K562 (cell line): Measurements from ENCODE around the gene EGFL7. TPM values are rescaled to one million over a fixed set of nuclear protein-coding genes. Genes with fewer than 3 reads are reported as not detected.

Experiments
- CHD7 ChIP-seq: fragments of 200-600 bp; sonication (generic); IDR thresholded peaks from one replicate; pipeline ENCODE4 v1.6.1; 2012; ENCODE audit warnings: mild to moderate bottlenecking, low read depth, low read length, inconsistent platforms
- SIN3A ChIP-seq, 2 experiments: fragments of 150-350 bp in 1 of 2; IDR thresholded peaks; 2 replicates each; pipeline ENCODE4 v1.6.1; 2011 to 2016; ENCODE audit warnings: borderline replicate concordance in 2 of 2, low read depth in 2 of 2, low read length in 2 of 2, mild to moderate bottlenecking in 2 of 2, moderate library complexity in 2 of 2; ENCODE audit not compliant: control insufficient read depth in 1 of 2
- TBL1XR1 ChIP-seq, 2 experiments: IDR thresholded peaks; 2 replicates each; pipeline ENCODE4 v1.6.1; 2012; ENCODE audit warnings: improper control_type of control experiment in 2 of 2, low read length in 2 of 2, mild to moderate bottlenecking in 1 of 2
- ZBTB34 ChIP-seq: fragments of 250-450 bp; sonication (Bioruptor Pico); IDR thresholded peaks from 2 replicates; pipeline ENCODE4 v1.8.0; 2021; ENCODE audit warnings: mild to moderate bottlenecking, moderate library complexity
- ZBTB5 ChIP-seq: fragments of 450-650 bp; IDR thresholded peaks from 2 replicates; pipeline ENCODE4 v1.6.1; 2017; ENCODE audit warnings: antibody characterized with exemption
- ZNF644 ChIP-seq: fragments of 200-800 bp; sonication (Bioruptor generic); IDR thresholded peaks from 2 replicates; pipeline ENCODE4 v1.6.1; 2016; ENCODE audit warnings: low read depth, missing genetic modification characterization, missing compliant biosample characterization
- polyA plus RNA-seq, 8 experiments: library from polyadenylated mRNA; depleted of rRNA in 4 of 8; stranded (reverse) in 5 of 8; unstranded in 3 of 8; fragments of >200 nt; fragmentation: Nextera tagmentation in 2 of 8; fragmentation: Illumina TruSeq in 1 of 8; extraction: Ambion mirVana in 2 of 8; extraction: Trizol in 1 of 8; gene quantifications; 2 replicates each; pipeline versions ENCODE4 v1.2.1 to v1.2.3, GENCODE V29; 2011 to 2014; ENCODE audit warnings: inconsistent platforms in 1 of 8, missing spikeins in 1 of 8
- total RNA-seq, 7 experiments: library from RNA; depleted of rRNA in 6 of 7; stranded (reverse); fragments of >200 nt in 6 of 7; fragmentation: Illumina TruSeq in 2 of 7; extraction: Trizol in 2 of 7; gene quantifications; 2 replicates each; pipeline versions ENCODE4 v1.2.1 to v1.2.3, GENCODE V29; 2011 to 2021; ENCODE audit warnings: low replicate concordance in 1 of 7

EGFL7 gene
- total and polyA plus RNA-seq, 9 of the 15 experiments (the other 6 are each of a cell fraction or from before 2014, with no cell fraction given): 1.5 to 286 (median 55.5) TPM

GRCh38 chr9:136695955-136696354 is 33.2 kb downstream of the EGFL7 start (continued):
- TF ChIP-seq ZBTB34 (CRISPR knock-in tag) (no peak), CHD7 (no peak), ZBTB5 (no peak), SIN3A (IDR thresholded peaks at IDR 0.05; ENCODE audit: borderline replicate concordance in 2 of 2, control insufficient read depth in 1 of 2, low read depth in 2 of 2, low read length in 2 of 2) (no peak), ZNF644 (tag) (no peak), TBL1XR1 (IDR thresholded peaks at IDR 0.05; ENCODE audit: low read length in 2 of 2) (no peak)
